ENCODE results near the gene GLI1.
"Not testable (repeated sequence)": the region's sequence is repeated elsewhere in the genome, so short reads cannot be mapped to it uniquely, and the experiment has no call there.

Gene GLI1

DNA sequence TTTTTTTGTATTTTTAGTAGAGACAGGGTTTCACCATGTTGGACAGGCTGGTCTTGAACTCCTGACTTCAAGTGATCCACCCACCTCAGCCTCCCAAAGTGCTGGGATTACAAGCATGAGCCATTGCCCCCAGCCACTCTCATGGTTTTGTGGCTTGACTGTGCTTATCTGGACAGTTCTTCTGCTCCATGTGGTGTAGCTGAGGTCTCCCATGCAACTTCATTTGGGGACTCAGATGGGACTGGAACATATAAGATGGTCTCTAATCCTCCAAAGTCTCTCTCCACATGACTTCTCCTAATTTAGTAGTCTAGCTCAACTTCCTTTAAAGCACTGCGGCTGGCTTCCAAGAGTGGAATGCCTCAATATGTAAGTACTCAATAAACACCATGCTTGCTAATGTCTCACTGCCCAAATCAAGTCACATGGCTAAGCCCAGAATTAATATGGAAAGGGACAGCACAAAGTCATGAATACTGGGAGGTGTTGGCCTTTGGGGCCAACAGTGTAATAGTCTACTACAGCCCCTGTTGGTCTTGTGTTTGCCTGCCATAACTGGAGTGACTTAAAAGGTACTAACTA is 17.6 kb upstream of the GLI1 start:
- DNase-seq = no peak

DNA sequence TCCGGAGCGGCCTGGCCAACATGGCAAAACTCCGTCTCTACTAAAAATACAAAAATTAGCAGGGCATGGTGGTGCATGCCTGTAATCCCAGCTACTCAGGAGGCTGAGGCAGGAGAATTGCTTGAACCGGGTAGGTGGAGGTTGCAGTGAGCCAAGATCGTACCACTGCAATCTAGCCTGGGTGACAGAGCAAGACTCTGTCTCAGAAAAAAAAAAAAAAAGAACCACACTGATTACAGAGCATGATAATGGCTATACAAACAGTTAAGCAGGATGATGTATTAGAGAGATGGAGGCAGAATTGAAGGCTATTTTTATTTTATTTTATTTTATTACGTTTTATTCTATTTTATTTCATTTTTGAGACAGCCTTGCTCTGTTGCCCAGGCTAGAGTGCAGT is 15.2 kb upstream of the GLI1 start:
- not testable (repeated sequence) for DNase-seq

DNA sequence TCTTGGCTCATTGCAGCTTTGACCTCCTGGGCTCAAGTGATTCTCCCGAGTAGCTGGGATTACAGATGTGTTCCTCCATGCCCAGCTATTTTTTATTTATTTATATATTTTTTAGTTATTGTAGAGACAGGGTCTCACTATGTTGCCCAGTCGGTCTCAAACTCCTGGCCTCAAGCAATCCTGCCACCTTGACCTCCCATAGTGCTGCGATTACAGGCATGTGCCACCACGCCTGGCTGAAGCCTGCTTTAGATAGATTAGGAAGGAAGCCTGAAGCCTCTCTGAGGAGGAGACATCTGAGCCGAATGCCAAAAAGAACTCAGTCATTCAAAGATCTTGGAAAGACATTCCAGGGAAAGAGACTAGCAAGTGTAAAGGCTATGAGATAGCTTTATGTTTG is 14.8 kb upstream of the GLI1 start:
- no peak for DNase-seq

DNA sequence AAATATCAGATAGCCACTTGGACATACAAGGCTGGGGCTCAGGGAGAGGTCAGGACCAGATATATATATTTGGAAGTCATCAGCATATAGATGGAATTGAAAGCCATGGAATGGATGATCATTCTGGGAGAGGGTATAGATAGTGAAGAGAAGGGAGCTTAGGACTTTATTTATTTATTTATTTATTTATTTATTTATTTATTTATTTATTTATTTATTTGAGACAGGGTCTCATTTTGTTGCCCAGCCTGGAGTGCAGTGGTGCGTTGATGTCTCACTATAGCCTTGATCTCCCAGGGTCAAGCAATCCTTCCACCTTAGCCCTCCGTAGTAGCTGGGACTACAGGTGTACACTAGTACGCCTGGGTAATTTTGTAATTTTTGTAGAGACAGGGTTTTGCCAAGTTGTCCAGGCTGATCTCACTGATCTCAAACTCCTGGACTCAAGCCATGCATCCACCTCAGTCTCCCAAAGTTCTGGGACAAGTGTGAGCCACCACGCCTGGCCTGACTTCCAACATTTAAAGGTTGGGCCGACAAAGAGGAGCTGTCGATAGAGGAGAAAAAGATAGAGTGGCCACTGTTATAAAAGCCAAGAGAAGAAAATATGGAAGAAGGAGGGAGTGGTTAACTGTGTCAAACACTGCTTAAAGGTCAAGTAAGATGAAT is 13.2 kb upstream of the GLI1 start:
- DNase-seq = no peak

DNA sequence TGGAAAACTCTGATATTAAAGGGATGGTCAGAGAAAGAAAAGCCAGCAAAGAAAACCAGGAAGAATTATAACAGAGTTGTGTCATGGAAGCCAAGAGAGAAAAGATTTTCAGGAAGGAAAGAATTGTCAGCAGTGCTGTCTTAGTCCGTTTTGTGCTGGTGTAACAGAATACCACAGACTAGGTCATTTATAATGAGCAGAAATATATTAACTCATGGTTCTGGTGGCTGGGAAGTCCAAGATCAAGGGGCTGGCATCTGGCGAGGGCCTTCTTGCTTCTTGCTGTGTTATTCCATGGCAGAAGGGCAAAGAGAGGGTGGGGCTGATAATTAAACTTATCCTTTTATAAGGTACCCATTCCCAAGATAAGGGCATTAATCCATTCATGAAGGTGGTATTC is 10.9 kb upstream of the GLI1 start:
- no peak for DNase-seq

GRCh38 chr12:57449375-57449774 is 10.2 kb upstream of the GLI1 start:
- DNase-seq = no peak

- no peak for DNase-seq
Observed at GRCh38 chr12:57450057-57450456, 9.5 kb upstream of the GLI1 start.

GRCh38 chr12:57451233-57451778 is 8.3 kb upstream of the GLI1 start:
- no peak for DNase-seq

DNA sequence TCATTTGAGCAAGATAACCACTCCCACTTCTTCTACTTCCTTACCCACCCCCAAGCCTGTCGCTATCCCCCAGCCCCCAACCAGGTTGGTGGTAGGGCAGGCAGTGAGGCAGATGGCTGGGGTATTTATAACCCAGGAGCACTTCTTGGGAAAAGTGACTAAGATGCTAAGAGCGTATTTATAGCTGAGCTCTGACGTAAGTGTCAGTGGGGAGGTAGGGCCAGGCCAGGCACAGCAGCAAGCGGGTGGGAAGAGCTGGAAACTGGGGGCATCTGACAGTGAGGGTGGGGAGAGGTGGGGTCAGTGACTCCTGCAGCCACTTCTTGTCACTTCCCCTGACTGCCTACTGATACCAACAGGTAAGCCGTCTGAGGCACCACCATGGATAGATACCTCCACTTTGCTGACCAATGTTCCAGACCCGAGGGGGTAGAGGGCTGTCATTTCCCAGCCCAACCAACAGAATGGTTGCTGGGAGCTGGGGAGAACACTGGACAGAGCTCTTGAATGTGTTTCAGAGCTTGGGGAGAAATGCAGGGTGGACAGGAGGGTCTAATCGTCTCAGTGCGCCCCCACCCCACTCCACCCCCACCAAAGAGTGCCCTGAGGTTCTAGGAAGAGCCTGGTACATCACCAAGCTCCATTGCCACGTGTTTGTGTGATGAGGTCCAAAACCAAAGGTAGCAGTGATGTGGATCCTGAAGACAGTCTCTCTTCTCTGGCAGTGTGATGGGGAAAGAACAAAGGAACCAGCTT is 7.2 kb upstream of the GLI1 start:
- DNase-seq = no peak

DNA sequence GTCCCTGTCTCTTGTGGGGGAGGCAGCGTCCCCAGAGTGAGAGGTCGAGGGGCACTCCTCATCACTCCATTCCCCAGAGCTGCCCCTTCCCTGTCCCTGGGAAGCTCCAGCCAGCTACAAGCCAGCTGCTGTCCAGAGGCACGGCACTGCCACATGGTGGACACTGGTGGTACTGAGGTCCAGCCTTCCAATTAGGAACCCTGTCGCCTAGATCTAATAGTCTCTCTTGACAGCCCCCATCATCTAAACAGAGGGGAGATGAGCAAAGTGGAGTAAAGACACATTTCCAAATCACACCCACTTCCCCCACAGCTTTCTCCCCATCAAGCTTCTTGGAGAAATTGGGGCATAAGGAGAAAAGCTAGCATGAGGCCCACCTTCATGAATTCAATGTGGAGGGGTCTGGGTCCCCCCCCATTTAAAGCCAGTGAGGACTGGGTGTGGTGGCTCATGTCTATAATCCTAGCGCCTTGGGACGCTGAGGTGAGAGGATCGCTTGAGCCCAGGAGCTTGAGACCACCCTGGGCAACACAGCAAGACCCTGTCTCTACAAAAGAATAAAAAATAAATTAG is 6.6 kb upstream of the GLI1 start:
- peak; percentile 65 for DNase-seq

DNA sequence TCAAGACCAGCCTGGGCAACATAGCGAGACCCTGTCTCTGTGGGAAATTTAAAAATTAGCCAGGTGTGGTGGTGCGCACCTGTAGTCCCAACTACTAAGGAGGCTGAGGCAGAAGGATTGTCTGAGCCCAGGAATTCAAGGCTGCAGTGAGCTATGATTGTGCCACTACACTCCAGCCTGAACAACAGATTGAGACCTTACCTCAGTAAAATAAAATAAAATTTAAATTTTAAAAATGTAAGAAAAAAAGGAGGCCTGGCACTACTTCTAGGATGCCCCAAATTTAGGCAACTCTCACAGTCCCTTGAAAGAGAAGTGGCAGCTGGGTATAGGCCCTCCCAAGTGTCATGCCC is 5.4 kb upstream of the GLI1 start:
- DNase-seq = no peak

GRCh38 chr12:57454566-57455373 is 4.8 kb upstream of the GLI1 start, which contains the start of gene INHBE:
INHBE (plus strand) TSS chr12:57455307; CDS start chr12:57455537, 230 bp downstream.
- DNase-seq = no peak

DNA sequence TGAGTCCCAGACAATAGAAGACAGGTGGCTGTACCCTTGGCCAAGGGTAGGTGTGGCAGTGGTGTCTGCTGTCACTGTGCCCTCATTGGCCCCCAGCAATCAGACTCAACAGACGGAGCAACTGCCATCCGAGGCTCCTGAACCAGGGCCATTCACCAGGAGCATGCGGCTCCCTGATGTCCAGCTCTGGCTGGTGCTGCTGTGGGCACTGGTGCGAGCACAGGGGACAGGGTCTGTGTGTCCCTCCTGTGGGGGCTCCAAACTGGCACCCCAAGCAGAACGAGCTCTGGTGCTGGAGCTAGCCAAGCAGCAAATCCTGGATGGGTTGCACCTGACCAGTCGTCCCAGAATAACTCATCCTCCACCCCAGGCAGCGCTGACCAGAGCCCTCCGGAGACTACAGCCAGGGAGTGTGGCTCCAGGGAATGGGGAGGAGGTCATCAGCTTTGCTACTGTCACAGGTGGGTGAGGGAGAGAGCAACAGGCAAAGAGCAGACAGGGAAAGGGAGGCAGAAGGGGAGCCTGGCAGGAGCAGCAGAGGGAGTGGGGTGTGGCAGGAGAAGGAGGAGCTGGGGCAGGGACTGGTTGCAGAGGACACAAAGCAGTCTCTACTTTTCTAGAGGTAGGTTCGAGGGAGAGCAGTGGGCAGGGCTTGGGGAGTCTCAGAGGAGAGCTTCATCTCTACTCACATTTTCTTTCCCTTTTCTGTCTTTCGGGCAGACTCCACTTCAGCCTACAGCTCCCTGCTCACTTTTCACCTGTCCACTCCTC is 4.0 kb upstream of the GLI1 start:
- no peak for DNase-seq

DNA sequence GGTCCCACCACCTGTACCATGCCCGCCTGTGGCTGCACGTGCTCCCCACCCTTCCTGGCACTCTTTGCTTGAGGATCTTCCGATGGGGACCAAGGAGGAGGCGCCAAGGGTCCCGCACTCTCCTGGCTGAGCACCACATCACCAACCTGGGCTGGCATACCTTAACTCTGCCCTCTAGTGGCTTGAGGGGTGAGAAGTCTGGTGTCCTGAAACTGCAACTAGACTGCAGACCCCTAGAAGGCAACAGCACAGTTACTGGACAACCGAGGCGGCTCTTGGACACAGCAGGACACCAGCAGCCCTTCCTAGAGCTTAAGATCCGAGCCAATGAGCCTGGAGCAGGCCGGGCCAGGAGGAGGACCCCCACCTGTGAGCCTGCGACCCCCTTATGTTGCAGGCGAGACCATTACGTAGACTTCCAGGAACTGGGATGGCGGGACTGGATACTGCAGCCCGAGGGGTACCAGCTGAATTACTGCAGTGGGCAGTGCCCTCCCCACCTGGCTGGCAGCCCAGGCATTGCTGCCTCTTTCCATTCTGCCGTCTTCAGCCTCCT is 3.4 kb upstream of the GLI1 start:
- no peak for DNase-seq

DNA sequence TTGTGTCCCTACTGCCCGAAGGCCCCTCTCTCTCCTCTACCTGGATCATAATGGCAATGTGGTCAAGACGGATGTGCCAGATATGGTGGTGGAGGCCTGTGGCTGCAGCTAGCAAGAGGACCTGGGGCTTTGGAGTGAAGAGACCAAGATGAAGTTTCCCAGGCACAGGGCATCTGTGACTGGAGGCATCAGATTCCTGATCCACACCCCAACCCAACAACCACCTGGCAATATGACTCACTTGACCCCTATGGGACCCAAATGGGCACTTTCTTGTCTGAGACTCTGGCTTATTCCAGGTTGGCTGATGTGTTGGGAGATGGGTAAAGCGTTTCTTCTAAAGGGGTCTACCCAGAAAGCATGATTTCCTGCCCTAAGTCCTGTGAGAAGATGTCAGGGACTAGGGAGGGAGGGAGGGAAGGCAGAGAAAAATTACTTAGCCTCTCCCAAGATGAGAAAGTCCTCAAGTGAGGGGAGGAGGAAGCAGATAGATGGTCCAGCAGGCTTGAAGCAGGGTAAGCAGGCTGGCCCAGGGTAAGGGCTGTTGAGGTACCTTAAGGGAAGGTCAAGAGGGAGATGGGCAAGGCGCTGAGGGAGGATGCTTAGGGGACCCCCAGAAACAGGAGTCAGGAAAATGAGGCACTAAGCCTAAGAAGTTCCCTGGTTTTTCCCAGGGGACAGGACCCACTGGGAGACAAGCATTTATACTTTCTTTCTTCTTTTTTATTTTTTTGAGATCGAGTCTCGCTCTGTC is 2.7 kb upstream of the GLI1 start:
- no peak for DNase-seq

DNA sequence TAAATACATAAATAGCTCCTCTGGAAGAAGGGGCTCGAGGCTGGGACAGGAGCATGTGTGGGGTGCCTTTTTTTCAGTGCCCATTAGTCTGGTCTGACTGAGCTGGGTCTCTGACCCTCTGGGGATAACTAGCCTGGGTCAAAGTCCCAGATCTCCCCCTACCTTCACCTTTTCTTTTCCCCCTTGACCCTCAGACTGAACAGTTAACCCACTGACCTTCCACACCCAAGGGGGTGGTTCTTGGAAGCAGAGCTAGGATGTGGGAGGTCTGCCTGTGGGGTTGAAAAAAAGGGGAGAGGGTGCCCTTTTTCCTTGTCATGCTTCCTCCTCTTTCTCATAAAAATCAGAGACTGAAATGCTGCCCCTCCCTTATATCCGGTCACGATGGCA is 925 bp upstream of the GLI1 start:
- no peak for DNase-seq

GRCh38 chr12:57459055-57459749 is 383 bp upstream of the GLI1 start:
- DNase-seq = peak; percentile 91

DNA sequence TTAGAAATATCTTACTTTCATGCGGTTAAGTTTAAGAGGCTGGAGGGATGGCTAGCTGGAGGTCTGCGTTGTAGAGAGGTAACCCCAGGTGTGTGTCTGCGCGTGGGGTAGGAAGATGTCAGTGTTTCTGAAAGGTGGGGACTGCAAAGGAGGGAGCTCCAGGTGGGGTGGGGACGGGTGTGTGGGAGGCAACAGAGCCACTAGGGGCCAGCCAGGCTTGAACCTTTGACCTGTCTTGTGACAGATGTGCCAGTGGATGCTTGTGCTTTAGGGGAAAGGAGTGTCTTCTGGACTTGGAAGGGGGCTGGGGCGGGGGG is 841 bp downstream of the GLI1 start:
- DNase-seq = no peak

GRCh38 chr12:57460841-57461275 is 1.3 kb downstream of the GLI1 start:
- no peak for DNase-seq

GRCh38 chr12:57461276-57461916 is 1.8 kb downstream of the GLI1 start:
- peak; percentile 37 for DNase-seq

Data from midbrain (tissue), 1 donor.